Testis (tissue), 3 donors: ENCODE measurements around the gene ZNF726. TPM values are rescaled to one million over a fixed set of nuclear protein-coding genes. Genes with fewer than 3 reads are reported as not detected.
"Not testable (repeated sequence)": the region's sequence is repeated elsewhere in the genome, so short reads cannot be mapped to it uniquely, and the experiment has no call there.

Experiments used
- DNase-seq: peaks from one replicate; pipeline ENCODE4 v3.0.0-alpha.2; 2019
- H3K27ac ChIP-seq, 2 donors: fragments of 200-600 bp; sonication (generic); one replicate each; pipeline ENCODE4 v1.5.1; 2019
- H3K27me3 ChIP-seq: fragments of 200-600 bp; sonication (generic); one replicate; pipeline ENCODE4 v1.5.1; 2019
- H3K36me3 ChIP-seq: fragments of 200-600 bp; sonication (generic); one replicate; pipeline ENCODE4 v1.5.1; 2017; ENCODE audit warnings: low read depth; ENCODE audit errors: missing control alignments
- H3K4me1 ChIP-seq: fragments of 200-600 bp; sonication (generic); one replicate; pipeline ENCODE4 v1.5.1; 2019
- H3K4me3 ChIP-seq, 2 donors: fragments of 200-600 bp; sonication (generic); one replicate each; pipeline ENCODE4 v1.5.1; 2017 to 2019
- H3K9me3 ChIP-seq: fragments of 200-600 bp; sonication (generic); one replicate; pipeline ENCODE4 v1.5.1; 2017
- CTCF ChIP-seq, 3 experiments: fragments of 450-650 bp in 2 of 3; fragments of 200-600 bp in 1 of 3; sonication (generic) in 1 of 3; IDR thresholded peaks; one replicate each; pipeline ENCODE4 v1.5.1; 2016 to 2019; ENCODE audit warnings: antibody characterized with exemption in 3 of 3, mild to moderate bottlenecking in 2 of 3, moderate library complexity in 1 of 3
- POLR2A ChIP-seq: fragments of 450-650 bp; IDR thresholded peaks from one replicate; pipeline ENCODE4 v1.6.1; 2017; ENCODE audit warnings: antibody characterized with exemption, mild to moderate bottlenecking, moderate library complexity
- WGBS, 2 donors: methylation state at CpG; one replicate each; pipeline ENCODE4 v1.1.5; 2018; 5-methylcytosine and 5-hydroxymethylcytosine counted together
- intact Hi-C: fragments of 100-400 bp; cut with DNase I; formaldehyde crosslinking; loops from one replicate; pipeline ENCODE4 v1.15.1; 2023; ENCODE audit warnings: low total_unique reads
- polyA plus RNA-seq: library from polyadenylated mRNA; stranded (reverse); fragments of 350-450 nt; fragmentation: Illumina TruSeq; extraction: RNeasy Lipid Tissue Mini Kit (QIAGEN cat#74804); gene quantifications from one replicate; pipeline ENCODE4 v1.2.3, GENCODE V29; 2014; ENCODE audit warnings: low read depth, low replicate concordance; ENCODE audit not compliant: insufficient read depth
- total RNA-seq, 2 donors: library from RNA; depleted of rRNA; stranded (reverse); fragments of >200 nt; gene quantifications; one replicate each; pipeline ENCODE4 v1.2.3, GENCODE V29; 2016

ZNF726 gene
- total and polyA plus RNA-seq, 3 donors from 2014 or later: 2.6 to 18.2 (median 9.2) TPM

GRCh38 chr19:23932878-23933277 is 18.2 kb downstream of the ZNF726 start:
- no peak for DNase-seq
- Histone ChIP-seq H3K27ac (no peak overlapping the region), H3K9me3 (no peaks in the 10 kb centered on the region), H3K4me1 (no peaks in the 10 kb centered on the region), H3K27me3 (no peaks in the 10 kb centered on the region), H3K4me3 (no peak overlapping the region), H3K36me3 (no peaks in the 10 kb centered on the region)
- 37 to 79% methylated on average over 1 of the region's 1 CpG for WGBS, 2 donors
- TF ChIP-seq POLR2A (no peak), CTCF (IDR thresholded peaks at IDR 0.05) (no peak)
- intact Hi-C loops: no loop called here

- H3K27ac ChIP-seq, H3K27me3 ChIP-seq, H3K9me3 ChIP-seq, H3K4me1 ChIP-seq, H3K4me3 ChIP-seq, H3K36me3 ChIP-seq, intact Hi-C loops, DNase-seq: not testable (repeated sequence)
- WGBS, 2 donors: 84 to 91% methylated on average over 7 to 21 of the region's 29 CpGs
Measured at GRCh38 chr19:23937031-23937430, 22.3 kb downstream of the ZNF726 start.

- H3K9me3 ChIP-seq: no peaks in the 10 kb centered on the region
- H3K27me3 ChIP-seq: no peaks in the 10 kb centered on the region
- 94 to 95% methylated on average over 1 of the region's 1 CpG for WGBS, 2 donors
- H3K4me3 ChIP-seq: no peak overlapping the region
- no peak overlapping the region for H3K27ac ChIP-seq
- no peaks in the 10 kb centered on the region for H3K36me3 ChIP-seq
- DNase-seq: no peak
- H3K4me1 ChIP-seq: no peaks in the 10 kb centered on the region
- TF ChIP-seq POLR2A (no peak), CTCF (IDR thresholded peaks at IDR 0.05) (no peak)
- intact Hi-C loops: no loop called here
Measured at GRCh38 chr19:23943411-23943810, 28.7 kb downstream of the ZNF726 start.

GRCh38 chr19:23946569-23946968 is 31.9 kb downstream of the ZNF726 start:
- Histone ChIP-seq H3K4me3 (no peak overlapping the region), H3K4me1 (no peaks in the 10 kb centered on the region), H3K27me3 (no peaks in the 10 kb centered on the region), H3K36me3 (no peaks in the 10 kb centered on the region), H3K27ac (no peak overlapping the region), H3K9me3 (no peaks in the 10 kb centered on the region)
- no peak for TF ChIP-seq CTCF (IDR thresholded peaks at IDR 0.05)
- no peak for TF ChIP-seq POLR2A
- intact Hi-C loops: no loop called here
- DNase-seq: no peak

GRCh38 chr19:23949611-23950010 is 34.9 kb downstream of the ZNF726 start:
- no peak for TF ChIP-seq POLR2A
- TF ChIP-seq CTCF (IDR thresholded peaks at IDR 0.05): no peak
- intact Hi-C loops: no loop called here
- no peaks in the 10 kb centered on the region for H3K27me3 ChIP-seq
- no peaks in the 10 kb centered on the region for H3K9me3 ChIP-seq
- WGBS, 2 donors: 49 to 62% methylated on average over 2 of the region's 2 CpGs
- H3K4me3 ChIP-seq: no peak overlapping the region
- DNase-seq: no peak
- H3K27ac ChIP-seq: no peak overlapping the region
- no peaks in the 10 kb centered on the region for H3K36me3 ChIP-seq
- no peaks in the 10 kb centered on the region for H3K4me1 ChIP-seq
